ENCODE results near the gene CDR2L.

Gene CDR2L

GRCh38 chr17:74987418-74987908, at the start of gene CDR2L:
CDR2L (plus strand) TSS chr17:74987632; CDS start chr17:74988044, 412 bp downstream.
- no peaks in the 10 kb centered on the region for H3K27me3 Mint-ChIP-seq
- H3K27ac Mint-ChIP-seq = peak within 1 kb of the TSS; percentile 51
- H3K36me3 Mint-ChIP-seq = no peaks in the 10 kb centered on the region

GRCh38 chr17:74938194-74938950, 49.1 kb upstream of the CDR2L start:
- Mint-ChIP-seq H3K4me3 (no peak overlapping the region), H3K4me1 (no peaks in the 10 kb centered on the region), H3K27ac (no peak overlapping the region), H3K36me3 (peaks cover 2% of the 10 kb centered on the region), H3K27me3 (peaks cover 26% of the 10 kb centered on the region), H3K9me3 (no peaks in the 10 kb centered on the region)

More at GRCh38 chr17:74987418-74987908, at the start of gene CDR2L:
- Mint-ChIP-seq H3K9me3 (no peaks in the 10 kb centered on the region), H3K4me3 (peak within 1 kb of the TSS; percentile 92), H3K4me1 (peaks cover 9% of the 10 kb centered on the region)

- Mint-ChIP-seq H3K36me3 (peaks cover 2% of the 10 kb centered on the region), H3K4me3 (no peak overlapping the region), H3K27ac (no peak overlapping the region), H3K9me3 (no peaks in the 10 kb centered on the region), H3K27me3 (peaks cover 24% of the 10 kb centered on the region), H3K4me1 (no peaks in the 10 kb centered on the region)
Measured at GRCh38 chr17:74939534-74939933, 47.9 kb upstream of the CDR2L start.

- no peaks in the 10 kb centered on the region for H3K4me1 Mint-ChIP-seq
- H3K27ac Mint-ChIP-seq = no peak overlapping the region
- no peaks in the 10 kb centered on the region for H3K9me3 Mint-ChIP-seq
- no peak overlapping the region for H3K4me3 Mint-ChIP-seq
- peaks cover 2% of the 10 kb centered on the region for H3K36me3 Mint-ChIP-seq
- H3K27me3 Mint-ChIP-seq = peaks cover 20% of the 10 kb centered on the region
Measured at GRCh38 chr17:74941128-74941725, 46.2 kb upstream of the CDR2L start.

GRCh38 chr17:74943808-74944522, 43.5 kb upstream of the CDR2L start:
- Mint-ChIP-seq H3K27ac (no peak overlapping the region), H3K4me1 (no peaks in the 10 kb centered on the region), H3K9me3 (no peaks in the 10 kb centered on the region), H3K36me3 (no peaks in the 10 kb centered on the region), H3K27me3 (peaks cover 4% of the 10 kb centered on the region), H3K4me3 (no peak overlapping the region)

DNA sequence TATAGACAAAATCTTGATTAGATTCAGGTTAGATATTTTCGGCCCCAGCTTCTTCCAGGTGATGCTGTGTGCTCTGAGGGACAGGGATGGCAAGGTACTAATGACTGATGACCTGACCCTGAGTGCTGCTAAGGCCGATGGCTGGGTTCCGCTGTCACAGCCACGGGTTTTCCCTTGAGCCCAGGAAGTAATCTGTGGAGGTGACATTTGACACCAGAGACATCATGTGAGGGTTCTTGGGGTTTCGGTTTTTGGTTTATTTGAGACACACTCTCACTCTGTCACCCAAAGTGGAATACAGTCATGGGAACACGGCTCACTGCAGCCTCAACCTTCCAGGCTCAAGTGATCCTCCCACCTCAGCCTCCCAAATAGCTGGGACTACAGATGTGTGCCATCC, 41.9 kb upstream of the CDR2L start:
- Mint-ChIP-seq H3K27me3 (peaks cover 4% of the 10 kb centered on the region), H3K4me1 (no peaks in the 10 kb centered on the region), H3K4me3 (no peak overlapping the region), H3K27ac (no peak overlapping the region), H3K36me3 (no peaks in the 10 kb centered on the region), H3K9me3 (no peaks in the 10 kb centered on the region)

DNA sequence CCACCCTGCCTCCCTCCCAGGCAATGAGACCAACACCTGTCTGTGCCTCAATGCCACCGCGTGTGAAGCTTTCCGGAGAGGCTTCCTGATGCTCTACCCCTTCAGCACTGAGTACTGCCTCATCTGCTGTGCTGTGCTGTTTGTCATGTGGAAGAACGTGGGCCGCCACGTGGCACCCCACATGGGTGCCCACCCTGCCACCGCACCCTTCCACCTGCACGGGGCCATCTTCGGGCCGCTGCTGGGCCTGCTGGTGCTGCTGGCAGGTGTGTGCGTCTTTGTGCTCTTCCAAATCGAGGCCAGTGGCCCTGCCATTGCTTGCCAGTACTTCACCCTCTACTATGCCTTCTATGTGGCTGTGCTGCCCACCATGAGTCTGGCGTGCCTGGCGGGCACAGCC, 40.8 kb upstream of the CDR2L start:
- Mint-ChIP-seq H3K4me1 (no peaks in the 10 kb centered on the region), H3K9me3 (no peaks in the 10 kb centered on the region), H3K4me3 (no peak overlapping the region), H3K27me3 (peaks cover 4% of the 10 kb centered on the region), H3K27ac (no peak overlapping the region), H3K36me3 (no peaks in the 10 kb centered on the region)

DNA sequence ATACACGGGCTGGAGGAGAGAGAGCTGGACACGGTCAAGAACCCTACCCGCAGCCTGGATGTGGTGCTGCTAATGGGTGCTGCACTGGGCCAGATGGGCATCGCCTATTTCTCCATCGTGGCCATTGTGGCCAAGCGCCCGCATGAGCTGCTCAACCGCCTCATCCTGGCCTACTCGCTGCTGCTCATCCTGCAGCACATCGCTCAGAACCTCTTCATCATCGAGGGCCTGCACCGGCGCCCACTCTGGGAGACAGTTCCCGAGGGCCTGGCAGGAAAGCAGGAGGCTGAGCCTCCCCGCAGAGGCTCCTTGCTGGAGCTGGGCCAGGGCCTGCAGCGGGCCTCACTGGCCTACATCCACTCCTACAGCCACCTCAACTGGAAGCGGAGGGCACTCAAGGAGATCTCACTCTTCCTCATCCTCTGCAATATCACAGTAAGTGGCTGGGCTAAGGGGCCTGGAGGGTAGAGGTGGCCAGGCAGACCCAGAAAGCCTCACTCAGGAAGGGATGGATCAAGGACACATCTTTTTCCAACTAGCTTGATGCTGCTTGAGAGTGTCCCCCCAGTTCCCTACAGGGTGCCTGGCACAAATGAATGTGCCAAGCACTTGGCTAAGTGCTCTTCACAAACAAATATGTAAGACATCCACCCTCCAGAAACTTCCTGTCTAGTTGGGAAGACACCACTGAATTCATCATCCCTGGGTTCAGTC, 40.2 kb upstream of the CDR2L start:
- no peak overlapping the region for H3K4me3 Mint-ChIP-seq
- peaks cover 2% of the 10 kb centered on the region for H3K27me3 Mint-ChIP-seq
- H3K9me3 Mint-ChIP-seq = no peaks in the 10 kb centered on the region
- H3K4me1 Mint-ChIP-seq = no peaks in the 10 kb centered on the region
- H3K27ac Mint-ChIP-seq = no peak overlapping the region
- no peaks in the 10 kb centered on the region for H3K36me3 Mint-ChIP-seq

- Mint-ChIP-seq H3K36me3 (no peaks in the 10 kb centered on the region), H3K4me1 (no peaks in the 10 kb centered on the region), H3K9me3 (no peaks in the 10 kb centered on the region), H3K4me3 (no peak overlapping the region), H3K27ac (no peak overlapping the region), H3K27me3 (no peaks in the 10 kb centered on the region)
Measured at GRCh38 chr17:74949455-74950115, 37.8 kb upstream of the CDR2L start.

- Mint-ChIP-seq H3K4me1 (no peaks in the 10 kb centered on the region), H3K4me3 (no peak overlapping the region), H3K9me3 (no peaks in the 10 kb centered on the region), H3K27ac (no peak overlapping the region), H3K27me3 (no peaks in the 10 kb centered on the region), H3K36me3 (no peaks in the 10 kb centered on the region)
Measured at GRCh38 chr17:74950207-74950606, 37.2 kb upstream of the CDR2L start.

DNA sequence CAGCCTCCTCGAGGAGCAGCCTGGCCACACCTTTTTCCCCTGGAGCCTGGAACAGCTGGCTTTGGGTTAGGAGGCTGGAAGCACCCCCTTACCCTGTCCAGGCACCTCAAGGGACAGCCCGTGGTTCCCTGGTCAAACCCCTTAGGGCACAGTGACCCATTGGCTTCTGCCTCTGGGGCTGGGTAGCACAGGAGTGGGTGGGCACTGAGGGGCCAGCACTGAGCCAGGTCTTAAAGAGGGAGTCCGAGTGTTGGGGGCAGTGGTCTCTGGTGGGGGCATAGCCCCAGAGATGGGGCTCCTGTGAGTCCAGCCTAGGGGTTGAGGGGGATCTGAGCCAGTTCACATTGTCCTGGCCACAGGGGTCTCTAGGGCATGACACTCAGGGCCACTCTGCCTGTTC, 36.4 kb upstream of the CDR2L start:
- no peaks in the 10 kb centered on the region for H3K9me3 Mint-ChIP-seq
- no peaks in the 10 kb centered on the region for H3K36me3 Mint-ChIP-seq
- no peak overlapping the region for H3K4me3 Mint-ChIP-seq
- no peaks in the 10 kb centered on the region for H3K27me3 Mint-ChIP-seq
- no peaks in the 10 kb centered on the region for H3K4me1 Mint-ChIP-seq
- no peak overlapping the region for H3K27ac Mint-ChIP-seq

DNA sequence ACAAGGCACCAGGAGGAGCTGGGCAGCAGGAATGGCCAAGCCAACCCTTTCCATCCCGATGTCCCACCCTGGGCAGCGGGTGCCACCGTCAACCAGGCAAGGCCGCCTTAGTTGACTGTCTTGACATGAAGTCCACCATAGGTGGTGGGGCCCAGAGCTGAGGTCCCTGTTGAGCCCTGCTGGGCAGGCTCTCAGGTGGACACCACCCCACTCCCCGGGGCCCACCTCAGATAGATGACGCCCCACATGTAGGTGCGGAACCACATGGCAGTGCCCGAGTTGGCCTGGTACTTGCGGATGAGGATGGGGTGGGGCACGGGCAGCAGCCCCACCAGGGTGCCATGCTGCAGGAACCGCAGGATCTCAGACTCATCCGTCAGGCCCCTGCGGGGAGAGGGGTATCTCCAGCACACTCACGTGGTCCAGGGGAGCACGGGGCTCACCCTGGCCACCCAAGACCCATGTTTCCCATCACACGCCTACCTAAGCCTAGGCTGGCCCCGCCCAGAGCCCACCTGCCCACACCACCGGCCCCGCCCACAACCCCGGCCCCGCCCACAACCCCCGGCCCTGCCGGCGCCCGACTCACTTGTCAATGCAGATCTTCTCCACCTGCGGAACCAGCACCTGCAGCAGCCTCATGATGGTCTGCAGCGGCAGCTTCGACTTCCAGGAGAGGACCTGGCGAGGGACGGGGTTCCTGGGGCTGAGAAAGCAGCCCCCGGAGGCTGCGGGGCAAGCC, 35.6 kb upstream of the CDR2L start:
- H3K27me3 Mint-ChIP-seq = no peaks in the 10 kb centered on the region
- H3K9me3 Mint-ChIP-seq = no peaks in the 10 kb centered on the region
- H3K4me1 Mint-ChIP-seq = no peaks in the 10 kb centered on the region
- H3K36me3 Mint-ChIP-seq = no peaks in the 10 kb centered on the region
- H3K27ac Mint-ChIP-seq = no peak overlapping the region
- no peak overlapping the region for H3K4me3 Mint-ChIP-seq

DNA sequence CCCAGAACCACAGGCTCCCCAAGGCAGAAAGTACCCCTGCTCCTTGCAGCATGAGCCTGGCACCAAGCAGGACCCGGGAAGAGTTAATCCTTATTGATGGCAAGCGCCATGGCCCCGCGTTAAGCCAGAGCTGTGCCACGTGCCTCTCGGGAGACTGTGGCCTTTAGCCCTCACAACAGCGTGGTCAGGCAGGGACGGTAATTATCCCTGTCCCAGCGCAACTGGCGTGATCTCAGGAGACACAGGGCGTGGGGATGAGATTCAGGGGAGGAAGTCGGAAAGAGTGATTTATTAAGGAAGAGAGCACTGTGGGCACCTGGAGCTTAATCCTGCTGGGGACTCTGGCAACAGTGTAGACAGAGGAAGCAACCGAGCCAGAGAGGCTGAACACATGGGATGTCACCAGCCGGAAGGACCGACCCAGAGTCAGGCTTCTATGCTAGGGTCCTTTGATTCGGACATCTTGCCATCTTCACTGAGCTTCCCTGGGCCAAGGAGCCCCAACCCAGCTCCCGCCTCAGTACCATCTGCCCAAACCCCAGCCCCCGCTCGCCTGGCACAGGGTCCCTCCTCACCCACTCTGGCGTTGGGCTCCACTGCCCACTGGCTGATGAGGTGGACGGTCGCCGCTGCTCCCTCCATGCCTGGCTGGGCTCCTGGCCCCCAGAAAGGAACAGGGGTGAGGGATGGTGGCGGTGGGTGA, 34.9 kb upstream of the CDR2L start:
- no peaks in the 10 kb centered on the region for H3K36me3 Mint-ChIP-seq
- H3K27ac Mint-ChIP-seq = no peak overlapping the region
- H3K4me1 Mint-ChIP-seq = no peaks in the 10 kb centered on the region
- no peak overlapping the region for H3K4me3 Mint-ChIP-seq
- no peaks in the 10 kb centered on the region for H3K9me3 Mint-ChIP-seq
- no peaks in the 10 kb centered on the region for H3K27me3 Mint-ChIP-seq

DNA sequence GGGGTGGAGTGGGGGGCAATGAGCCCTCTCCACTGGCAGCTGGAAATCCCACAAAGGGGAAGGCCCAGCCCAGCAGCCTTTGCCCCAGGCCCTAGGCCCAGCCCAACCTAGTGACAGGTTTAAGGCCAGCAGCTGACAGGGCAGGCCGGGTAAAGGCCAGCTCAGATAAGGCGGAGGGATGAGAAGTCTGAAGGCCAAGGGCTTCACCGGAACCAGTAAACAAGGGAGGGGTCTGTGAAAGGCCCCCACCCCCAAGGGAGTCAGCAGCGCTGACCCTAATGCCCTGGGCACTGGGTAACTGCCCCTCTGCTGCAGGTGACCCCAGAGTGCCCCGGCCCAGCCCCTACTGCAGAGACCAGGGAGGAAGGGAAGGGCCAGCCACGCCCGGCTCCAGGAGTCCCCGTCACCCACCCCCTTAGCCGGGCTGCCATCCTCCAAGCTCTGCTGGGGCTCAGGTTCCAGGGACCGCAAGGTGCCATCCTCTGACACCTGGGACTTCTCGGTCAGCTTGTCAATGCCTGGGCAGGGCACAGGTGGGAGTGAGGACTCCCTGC, 34.2 kb upstream of the CDR2L start:
- Mint-ChIP-seq H3K4me3 (no peak overlapping the region), H3K4me1 (no peaks in the 10 kb centered on the region), H3K27me3 (no peaks in the 10 kb centered on the region), H3K36me3 (no peaks in the 10 kb centered on the region), H3K9me3 (no peaks in the 10 kb centered on the region), H3K27ac (no peak overlapping the region)
